ENCODE results near the gene DCST1. TPM values are rescaled to one million over a fixed set of nuclear protein-coding genes. Genes with fewer than 3 reads are reported as not detected.
"Not testable (repeated sequence)": the region's sequence is repeated elsewhere in the genome, so short reads cannot be mapped to it uniquely, and the experiment has no call there.

DCST1 gene
- total and polyA plus RNA-seq, 2 donors (not counting 1 experiment from before 2014, with no cell fraction given), result 0.22 TPM; not detected in 1

DNA sequence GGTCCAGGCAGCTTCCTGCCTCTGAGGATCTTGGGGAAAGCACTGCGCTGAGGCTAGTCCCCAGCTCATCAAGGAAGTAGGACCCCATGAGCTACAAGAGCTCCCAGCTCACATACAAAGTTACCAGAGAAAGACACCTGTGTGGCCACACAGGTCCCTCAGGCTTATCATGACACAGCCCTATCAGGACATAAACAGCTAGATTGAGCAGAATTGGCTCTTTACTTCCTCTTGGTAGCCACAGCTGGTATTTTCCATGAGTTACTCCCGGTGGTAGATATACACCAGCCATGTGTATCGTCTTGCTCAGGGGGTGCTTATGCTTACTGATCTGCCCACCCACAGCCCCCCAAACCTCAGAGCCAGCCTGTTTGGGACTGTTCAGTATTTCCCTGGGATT lies 39.0 kb upstream of the DCST1 start:
- no peak overlapping the region for H3K4me3 ChIP-seq (ENCODE audit: control extremely low read depth in 1 of 5, extremely low read depth in 1 of 5, insufficient read depth in 1 of 5, low read depth in 2 of 5, low read length in 4 of 5)
- peak overlapping the region; percentile 34 for H3K27ac Mint-ChIP-seq

DNA sequence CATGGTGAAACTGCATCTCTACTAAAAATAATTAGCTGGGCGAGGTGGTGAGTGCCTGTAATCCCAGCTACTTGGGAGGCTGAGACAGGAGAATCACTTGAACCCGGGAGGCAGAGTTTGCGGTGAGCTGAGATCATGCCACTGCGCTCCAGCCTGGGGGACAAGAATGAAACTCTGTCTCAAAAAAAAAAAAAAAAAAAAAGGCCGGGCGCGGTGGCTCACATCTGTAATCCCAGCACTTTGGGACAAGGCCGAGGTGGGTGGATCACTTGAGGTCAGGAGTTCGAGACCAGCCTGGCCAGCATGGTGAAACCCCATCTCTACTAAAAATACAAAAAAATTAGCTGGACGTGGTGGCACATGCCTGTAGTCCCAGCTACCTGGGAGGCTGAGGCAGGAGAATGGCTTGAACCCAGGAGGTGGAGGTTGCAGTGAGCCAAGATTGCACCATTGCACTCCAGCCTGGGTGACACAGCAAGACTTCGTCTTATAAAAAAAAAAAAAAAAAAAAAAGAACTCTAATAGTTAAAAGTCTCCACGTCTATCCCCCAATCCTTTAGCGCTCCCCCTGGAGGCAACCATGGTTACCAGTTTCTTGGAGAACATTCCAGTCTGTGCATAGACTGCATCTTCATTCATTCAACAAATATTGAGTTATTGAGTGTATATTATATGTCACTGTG lies 38.2 kb upstream of the DCST1 start:
- H3K27ac ChIP-seq (ENCODE audit: low read length in 2 of 2); H3K27ac Mint-ChIP-seq; intact Hi-C loops (cut with micrococcal nuclease); H3K9me3 Mint-ChIP-seq (ENCODE audit: insufficient read depth); H3K27me3 ChIP-seq (replicated peaks in 1 of 4; ENCODE audit: control extremely low read depth in 1 of 4, control insufficient read depth in 3 of 4, insufficient read depth in 4 of 4, low read length in 3 of 4); H3K4me3 Mint-ChIP-seq; ATAC-seq (ENCODE audit: low read depth); H2AFZ ChIP-seq (ENCODE audit: insufficient read depth, low read depth, low read length, poor library complexity, severe bottlenecking); H3K4me3 ChIP-seq (ENCODE audit: control extremely low read depth in 1 of 5, extremely low read depth in 1 of 5, insufficient read depth in 1 of 5, low read depth in 2 of 5, low read length in 4 of 5); H4K20me1 ChIP-seq (ENCODE audit: control insufficient read depth, insufficient read depth, low read length, poor library complexity, severe bottlenecking); H3K9me3 ChIP-seq (ENCODE audit: control extremely low read depth in 1 of 3, control insufficient read depth in 2 of 3, insufficient read depth in 1 of 3, low read length in 2 of 3); H3K79me2 ChIP-seq (ENCODE audit: control insufficient read depth, insufficient read depth, low read length); H3K4me2 ChIP-seq (replicated peaks; ENCODE audit: low read depth, low read length, poor library complexity, severe bottlenecking); H3K27me3 Mint-ChIP-seq; H3K9ac ChIP-seq (ENCODE audit: low read length): not testable (repeated sequence)
- ChIA-PET CTCF (interaction anchor here (0.7 to 18.4 kb wide), 8 partner anchors 12 to 174 kb away, joined by 3 to 295 read pairs (median 4); partner anchors contain the start of genes FLAD1 and PMVK), POLR2A (interaction anchor here (0.7 to 1.4 kb wide), 6 partner anchors 12 to 385 kb away, joined by 3 to 8 read pairs (median 6); partner anchors contain the start of gene FLAD1)
- WGBS (ENCODE audit: insufficient coverage), result no CpG with 5 or more reads among the region's 13 CpGs
- peaks cover 23% of the 10 kb centered on the region for H3K4me1 Mint-ChIP-seq
- DNase-seq, result peak; percentile 22
- Histone ChIP-seq H3K4me1 (ENCODE audit: control insufficient read depth in 2 of 2, insufficient read depth in 2 of 2, low read length in 2 of 2) (peaks cover 11 to 17% of the 10 kb centered on the region in 2 donors), H3K36me3 (replicated peaks in 1 of 2; ENCODE audit: control extremely low read depth in 1 of 2, control insufficient read depth in 1 of 2, extremely low read depth in 1 of 2, insufficient read depth in 2 of 2, low read length in 1 of 2) (peaks cover 0 to 11% of the 10 kb centered on the region in 2 experiments)

More for the DNA sequence above, 39.0 kb upstream of the DCST1 start:
- CTCF ChIA-PET, result interaction anchor here (0.9 to 18.4 kb wide), 6 partner anchors 11 to 56 kb away, joined by 4 to 295 read pairs (median 6); partner anchors contain the start of genes ADAM15 and FLAD1
- DNase-seq (no peak), ATAC-seq (ENCODE audit: low read depth) (no peak)
- POLR2A ChIA-PET, result interaction anchor here (0.7 to 1.4 kb wide), 4 partner anchors 11 to 384 kb away, joined by 3 to 7 read pairs (median 6); partner anchors contain the start of gene FLAD1
- peaks cover 18% of the 10 kb centered on the region for H3K4me1 Mint-ChIP-seq
- H3K27ac ChIP-seq (ENCODE audit: low read length in 2 of 2), result no peak overlapping the region
- H3K4me3 Mint-ChIP-seq, result no peak overlapping the region
- H3K9me3 ChIP-seq (ENCODE audit: control extremely low read depth in 1 of 3, control insufficient read depth in 2 of 3, insufficient read depth in 1 of 3, low read length in 2 of 3), result no peaks in the 10 kb centered on the region
- intact Hi-C loops (cut with micrococcal nuclease), result no loop called here
- H3K4me1 ChIP-seq (ENCODE audit: control insufficient read depth in 2 of 2, insufficient read depth in 2 of 2, low read length in 2 of 2), result peaks cover 6 to 10% of the 10 kb centered on the region in 2 donors
- no peak for TF ChIP-seq EZH2 (IDR thresholded peaks at IDR 0.05; ENCODE audit: borderline replicate concordance, insufficient read depth, low read depth, low read length, poor library complexity, severe bottlenecking)
- no peak overlapping the region for H2AFZ ChIP-seq (ENCODE audit: insufficient read depth, low read depth, low read length, poor library complexity, severe bottlenecking)
- H3K9me3 Mint-ChIP-seq (ENCODE audit: insufficient read depth), result no peaks in the 10 kb centered on the region
- peaks cover 0 to 19% of the 10 kb centered on the region in 2 experiments for H3K36me3 ChIP-seq (replicated peaks in 1 of 2; ENCODE audit: control extremely low read depth in 1 of 2, control insufficient read depth in 1 of 2, extremely low read depth in 1 of 2, insufficient read depth in 2 of 2, low read length in 1 of 2)
- H4K20me1 ChIP-seq (ENCODE audit: control insufficient read depth, insufficient read depth, low read length, poor library complexity, severe bottlenecking), result peaks cover 9% of the 10 kb centered on the region
- WGBS (ENCODE audit: insufficient coverage), result 20% methylated on average over 3 of the region's 3 CpGs
- H3K27me3 Mint-ChIP-seq, result no peaks in the 10 kb centered on the region
- no peaks in the 10 kb centered on the region for H3K27me3 ChIP-seq (replicated peaks in 1 of 4; ENCODE audit: control extremely low read depth in 1 of 4, control insufficient read depth in 3 of 4, insufficient read depth in 4 of 4, low read length in 3 of 4)
- no peak overlapping the region for H3K9ac ChIP-seq (ENCODE audit: low read length)
- H3K79me2 ChIP-seq (ENCODE audit: control insufficient read depth, insufficient read depth, low read length), result peaks cover 5% of the 10 kb centered on the region
- no peak overlapping the region for H3K4me2 ChIP-seq (replicated peaks; ENCODE audit: low read depth, low read length, poor library complexity, severe bottlenecking)

All from B cell (primary cell).